Smooth muscle cell (in vitro differentiated cells): ENCODE results near the gene C1QTNF12. TPM values are rescaled to one million over a fixed set of nuclear protein-coding genes. Genes with fewer than 3 reads are reported as not detected.
A peak's percentile ranks its signal among the peaks of the same experiment; 100 is the strongest.

Source experiments
- DNase-seq: peaks from one replicate; lab custom pipeline; 2025; ENCODE audit not compliant: unreplicated experiment; lab: John Stamatoyannopoulos, UW
- H2AFZ ChIP-seq: fragments of 200-600 bp; sonication (generic); 2 replicates; pipeline ENCODE4 v1.6.0; 2016; ENCODE audit warnings: antibody characterized with exemption, low read depth, mild to moderate bottlenecking
- H3F3A ChIP-seq: fragments of 200-600 bp; sonication (generic); 2 replicates; pipeline ENCODE4 v1.6.0; 2017; ENCODE audit warnings: antibody characterized with exemption, low read depth
- H3K27ac ChIP-seq: fragments of 200-600 bp; sonication (generic); 2 replicates; pipeline ENCODE4 v1.5.1; 2016; ENCODE audit warnings: low read depth, mild to moderate bottlenecking
- H3K27me3 ChIP-seq: fragments of 200-600 bp; sonication (generic); 2 replicates; pipeline ENCODE4 v1.6.1; 2016; ENCODE audit warnings: low read depth, mild to moderate bottlenecking
- H3K36me3 ChIP-seq: fragments of 200-600 bp; sonication (generic); 2 replicates; pipeline ENCODE4 v1.5.1; 2016; ENCODE audit warnings: low read depth
- H3K4me1 ChIP-seq: fragments of 200-600 bp; sonication (generic); 2 replicates; pipeline ENCODE4 v1.5.1; 2016; ENCODE audit warnings: low read depth
- H3K4me2 ChIP-seq: fragments of 200-600 bp; sonication (generic); 2 replicates; pipeline ENCODE4 v1.6.0; 2016; ENCODE audit warnings: mild to moderate bottlenecking
- H3K4me3 ChIP-seq: fragments of 200-600 bp; sonication (generic); 2 replicates; pipeline ENCODE4 v1.5.1; 2016; ENCODE audit warnings: mild to moderate bottlenecking
- H3K79me2 ChIP-seq: fragments of 200-600 bp; sonication (generic); 2 replicates; pipeline ENCODE4 v1.6.0; 2016; ENCODE audit warnings: low read depth, mild to moderate bottlenecking
- H3K9ac ChIP-seq: fragments of 200-600 bp; sonication (generic); 2 replicates; pipeline ENCODE4 v1.6.0; 2016; ENCODE audit warnings: low read depth
- H3K9me3 ChIP-seq: fragments of 200-600 bp; sonication (generic); replicated peaks from 2 replicates; pipeline ENCODE4 v1.5.1; 2016; ENCODE audit warnings: low read depth
- H4K20me1 ChIP-seq: fragments of 200-600 bp; sonication (generic); 2 replicates; pipeline ENCODE4 v1.6.0; 2016; ENCODE audit warnings: low read depth
- WGBS: methylation state at CpG from one replicate; pipeline ENCODE4 v1.1.7; 2016; ENCODE audit warnings: low lambda C conversion rate; 5-methylcytosine and 5-hydroxymethylcytosine counted together
- polyA plus RNA-seq: library from polyadenylated mRNA; unstranded; fragments of >200 nt; fragmentation: Nextera tagmentation; extraction: Ambion mirVana; gene quantifications from 2 replicates; pipeline ENCODE4 v1.2.1, GENCODE V29; 2016
- total RNA-seq: library from RNA; depleted of rRNA; stranded (reverse); fragments of >200 nt; gene quantifications from 2 replicates; pipeline ENCODE4 v1.2.3, GENCODE V29; 2014
- TF ChIP-seq, protein P1 (sequence below): fragments of 200-600 bp; sonication (generic); IDR thresholded peaks from 2 replicates; pipeline ENCODE4 v1.5.1; 2017; ENCODE audit warnings: borderline replicate concordance, mild to moderate bottlenecking, antibody characterized with exemption; ENCODE audit not compliant: insufficient read depth, poor library complexity, severe bottlenecking

Gene C1QTNF12, protein sequence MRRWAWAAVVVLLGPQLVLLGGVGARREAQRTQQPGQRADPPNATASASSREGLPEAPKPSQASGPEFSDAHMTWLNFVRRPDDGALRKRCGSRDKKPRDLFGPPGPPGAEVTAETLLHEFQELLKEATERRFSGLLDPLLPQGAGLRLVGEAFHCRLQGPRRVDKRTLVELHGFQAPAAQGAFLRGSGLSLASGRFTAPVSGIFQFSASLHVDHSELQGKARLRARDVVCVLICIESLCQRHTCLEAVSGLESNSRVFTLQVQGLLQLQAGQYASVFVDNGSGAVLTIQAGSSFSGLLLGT
- total RNA-seq (1.8 and 1.9 TPM in 2 replicates), polyA plus RNA-seq (5.4 and 12.3 TPM in 2 replicates)

DNA sequence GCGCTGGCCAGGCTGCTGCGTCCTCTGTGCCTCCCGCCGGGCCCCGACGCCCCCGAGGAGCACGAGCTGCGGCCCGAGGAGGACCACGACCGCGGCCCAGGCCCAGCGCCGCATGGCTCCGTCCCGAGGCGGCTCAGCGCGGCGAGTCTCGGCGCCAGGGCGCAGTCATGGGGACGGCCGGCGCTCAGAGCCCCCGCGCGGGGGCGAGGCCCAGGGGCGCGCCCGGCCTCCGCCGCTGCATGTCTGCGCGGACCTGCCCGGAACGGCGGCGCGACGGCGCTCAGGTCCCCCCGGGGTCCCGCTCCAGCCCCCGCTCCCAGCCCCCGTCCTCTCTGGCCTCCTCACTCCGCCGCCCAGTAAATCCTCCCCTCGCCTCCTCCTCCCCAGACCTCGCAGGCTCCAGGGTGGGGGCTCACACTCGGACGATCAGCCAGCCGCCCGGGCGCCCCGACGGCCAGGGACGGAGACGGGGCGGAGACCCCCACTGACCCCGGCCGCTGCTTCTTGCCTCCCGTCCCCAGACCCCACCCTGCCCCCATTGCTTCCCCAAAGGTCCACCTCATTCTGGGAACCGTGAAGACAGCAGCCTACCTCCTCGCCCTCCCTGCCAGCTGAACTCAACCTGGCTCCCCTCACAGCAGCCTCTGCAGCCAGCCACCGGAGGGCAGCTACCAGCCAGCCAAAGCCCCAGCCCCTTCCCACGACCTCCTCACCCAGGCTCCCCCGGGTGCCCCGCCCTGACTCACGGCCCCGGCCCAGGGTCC lies at the start of gene C1QTNF12:
Gene C1QTNF12, minus strand, starts transcription at position 146 of the 764 bp plus-strand sequence. Its CDS starts 32 bp downstream, at position 114.
- Histone ChIP-seq H3K4me3 (peak within 1 kb of the TSS; percentile 25), H3K4me2 (peak within 1 kb of the TSS; percentile 82)
- 15% methylated on average over 32 of the region's 74 CpGs for WGBS

DNA sequence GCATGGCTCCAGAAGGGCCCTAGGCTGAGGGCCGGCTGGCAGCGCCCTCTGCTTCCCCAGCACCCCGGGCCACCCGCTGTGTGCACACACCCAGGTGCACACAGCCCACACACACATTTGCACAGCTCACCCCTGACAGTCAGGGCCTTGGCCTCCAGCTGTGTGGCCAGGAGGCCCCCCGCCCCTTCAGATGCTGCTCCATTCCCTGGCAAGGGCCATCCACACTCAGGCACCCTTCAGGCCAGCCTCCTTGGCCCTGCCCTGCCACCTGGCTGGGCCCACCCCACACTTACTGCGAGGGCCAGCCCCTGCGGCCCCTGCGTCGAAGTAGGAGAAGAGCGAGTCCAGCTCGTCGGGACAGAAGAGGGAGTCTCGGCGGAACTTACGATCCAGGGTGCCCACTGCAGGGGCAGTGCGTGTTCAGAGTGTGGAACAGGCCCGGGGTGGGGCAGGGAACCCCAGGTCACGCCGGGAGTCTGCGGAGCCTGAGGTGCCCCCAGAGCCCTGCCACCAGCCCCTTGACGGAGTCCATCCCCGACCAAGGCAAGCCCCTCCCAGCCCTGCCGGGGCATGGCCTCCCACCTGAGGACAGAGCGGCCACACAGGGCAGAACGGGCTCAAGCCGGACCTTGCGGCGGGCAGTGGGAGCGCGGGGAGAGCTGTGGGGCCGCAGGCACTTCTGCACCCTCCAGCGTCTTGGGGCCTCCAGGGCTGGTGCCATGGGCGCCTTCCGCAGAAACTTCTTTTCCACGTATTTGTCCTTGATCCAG lies 48.8 kb upstream of the C1QTNF12 start:
- Histone ChIP-seq H2AFZ (no peak overlapping the region), H3K36me3 (no peaks in the 10 kb centered on the region), H3K4me1 (no peaks in the 10 kb centered on the region), H4K20me1 (peaks cover 25% of the 10 kb centered on the region), H3K79me2 (no peaks in the 10 kb centered on the region), H3K9ac (no peak overlapping the region), H3K27ac (no peak overlapping the region), H3K27me3 (no peaks in the 10 kb centered on the region), H3K9me3 (no peaks in the 10 kb centered on the region), H3K4me2 (no peak overlapping the region), H3F3A (no peaks in the 10 kb centered on the region), H3K4me3 (no peak overlapping the region)
- DNase-seq, result no peak
- 96% methylated on average over 30 of the region's 35 CpGs for WGBS
- TF ChIP-seq, protein P1, sequence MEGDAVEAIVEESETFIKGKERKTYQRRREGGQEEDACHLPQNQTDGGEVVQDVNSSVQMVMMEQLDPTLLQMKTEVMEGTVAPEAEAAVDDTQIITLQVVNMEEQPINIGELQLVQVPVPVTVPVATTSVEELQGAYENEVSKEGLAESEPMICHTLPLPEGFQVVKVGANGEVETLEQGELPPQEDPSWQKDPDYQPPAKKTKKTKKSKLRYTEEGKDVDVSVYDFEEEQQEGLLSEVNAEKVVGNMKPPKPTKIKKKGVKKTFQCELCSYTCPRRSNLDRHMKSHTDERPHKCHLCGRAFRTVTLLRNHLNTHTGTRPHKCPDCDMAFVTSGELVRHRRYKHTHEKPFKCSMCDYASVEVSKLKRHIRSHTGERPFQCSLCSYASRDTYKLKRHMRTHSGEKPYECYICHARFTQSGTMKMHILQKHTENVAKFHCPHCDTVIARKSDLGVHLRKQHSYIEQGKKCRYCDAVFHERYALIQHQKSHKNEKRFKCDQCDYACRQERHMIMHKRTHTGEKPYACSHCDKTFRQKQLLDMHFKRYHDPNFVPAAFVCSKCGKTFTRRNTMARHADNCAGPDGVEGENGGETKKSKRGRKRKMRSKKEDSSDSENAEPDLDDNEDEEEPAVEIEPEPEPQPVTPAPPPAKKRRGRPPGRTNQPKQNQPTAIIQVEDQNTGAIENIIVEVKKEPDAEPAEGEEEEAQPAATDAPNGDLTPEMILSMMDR, result no peak

More for the DNA sequence above, at the start of gene C1QTNF12:
- no peaks in the 10 kb centered on the region for H3K9me3 ChIP-seq
- no peaks in the 10 kb centered on the region for H3K36me3 ChIP-seq
- H3K4me1 ChIP-seq, result peaks cover 9% of the 10 kb centered on the region
- H3K27ac ChIP-seq, result no peak within 1 kb of the TSS
- H3K9ac ChIP-seq, result no peak within 1 kb of the TSS
- no peaks in the 10 kb centered on the region for H3F3A ChIP-seq
- TF ChIP-seq, protein P1, result no peak
- no peaks in the 10 kb centered on the region for H3K27me3 ChIP-seq
- DNase-seq, result no peak
- no peaks in the 10 kb centered on the region for H3K79me2 ChIP-seq
- H2AFZ ChIP-seq, result no peak within 1 kb of the TSS
- H4K20me1 ChIP-seq, result peaks cover 23% of the 10 kb centered on the region

DNA sequence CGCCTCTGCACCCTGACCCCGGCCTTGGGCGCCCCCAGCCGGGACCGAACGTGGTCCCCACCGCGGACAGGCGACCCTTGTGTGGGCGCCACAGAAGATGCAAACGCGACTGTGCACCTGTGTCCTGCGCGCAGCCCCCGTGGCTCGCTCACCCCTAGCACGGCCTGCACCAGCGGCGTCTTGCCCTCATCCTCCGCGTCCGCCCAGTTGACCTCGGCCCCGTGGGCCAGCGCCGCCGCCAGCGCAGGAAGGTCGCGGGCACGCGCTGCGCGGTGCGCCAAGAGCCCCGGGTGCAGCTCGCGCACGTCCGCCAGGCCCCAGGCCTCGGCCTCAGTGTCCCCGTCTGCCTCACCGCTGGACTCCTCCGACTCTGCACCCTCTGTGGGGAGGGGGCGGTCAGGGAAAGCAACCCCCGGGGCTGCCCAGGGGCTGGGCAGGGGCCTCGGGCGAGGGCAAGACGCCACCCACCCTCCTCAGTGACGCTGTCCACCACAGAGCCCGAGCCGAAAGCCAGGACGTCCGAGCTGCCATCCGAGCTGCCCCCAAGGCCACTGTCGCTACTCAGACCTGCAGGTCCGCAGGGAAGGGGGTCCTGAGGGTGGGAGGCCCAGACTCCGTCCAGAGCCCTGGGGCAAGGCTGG lies 47.8 kb upstream of the C1QTNF12 start:
- DNase-seq, result no peak
- H2AFZ ChIP-seq, result no peak overlapping the region
- TF ChIP-seq, protein P1, result no peak
- no peaks in the 10 kb centered on the region for H3K9me3 ChIP-seq
- H3K79me2 ChIP-seq, result no peaks in the 10 kb centered on the region
- no peak overlapping the region for H3K4me2 ChIP-seq
- H3K4me1 ChIP-seq, result no peaks in the 10 kb centered on the region
- H3K4me3 ChIP-seq, result no peak overlapping the region
- H3K27me3 ChIP-seq, result no peaks in the 10 kb centered on the region
- no peaks in the 10 kb centered on the region for H3K36me3 ChIP-seq
- H3K9ac ChIP-seq, result no peak overlapping the region
- H3F3A ChIP-seq, result no peaks in the 10 kb centered on the region
- H3K27ac ChIP-seq, result no peak overlapping the region
- peaks cover 15% of the 10 kb centered on the region for H4K20me1 ChIP-seq
- 94% methylated on average over 56 of the region's 58 CpGs for WGBS
